ENCODE data around the gene DNAH7. TPM values are rescaled to one million over a fixed set of nuclear protein-coding genes. Genes with fewer than 3 reads are reported as not detected.

Gene DNAH7
- total RNA-seq, 6 experiments from 2014 or later: 0.05 to 0.41 (median 0.23) TPM

DNA sequence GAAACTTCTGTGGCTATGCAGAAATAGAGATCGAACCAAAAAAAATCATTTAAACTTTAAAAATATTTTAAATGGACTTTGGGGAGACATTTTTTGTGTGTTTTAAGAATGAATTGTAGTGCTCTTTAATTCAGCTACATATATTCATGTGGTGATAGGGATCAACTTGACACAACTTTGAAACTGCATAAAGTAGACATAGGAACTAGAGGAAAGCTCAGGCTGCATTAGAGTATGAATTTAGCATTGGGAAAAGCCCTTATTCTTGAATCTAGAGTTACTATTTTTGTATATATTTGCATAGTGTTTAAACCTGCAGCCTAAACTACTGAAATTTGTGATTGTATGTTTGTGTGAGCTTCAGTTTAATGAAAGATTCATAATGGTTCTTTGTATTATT is 333.3 kb downstream of the DNAH7 start:
- TF ChIP-seq, protein P1, sequence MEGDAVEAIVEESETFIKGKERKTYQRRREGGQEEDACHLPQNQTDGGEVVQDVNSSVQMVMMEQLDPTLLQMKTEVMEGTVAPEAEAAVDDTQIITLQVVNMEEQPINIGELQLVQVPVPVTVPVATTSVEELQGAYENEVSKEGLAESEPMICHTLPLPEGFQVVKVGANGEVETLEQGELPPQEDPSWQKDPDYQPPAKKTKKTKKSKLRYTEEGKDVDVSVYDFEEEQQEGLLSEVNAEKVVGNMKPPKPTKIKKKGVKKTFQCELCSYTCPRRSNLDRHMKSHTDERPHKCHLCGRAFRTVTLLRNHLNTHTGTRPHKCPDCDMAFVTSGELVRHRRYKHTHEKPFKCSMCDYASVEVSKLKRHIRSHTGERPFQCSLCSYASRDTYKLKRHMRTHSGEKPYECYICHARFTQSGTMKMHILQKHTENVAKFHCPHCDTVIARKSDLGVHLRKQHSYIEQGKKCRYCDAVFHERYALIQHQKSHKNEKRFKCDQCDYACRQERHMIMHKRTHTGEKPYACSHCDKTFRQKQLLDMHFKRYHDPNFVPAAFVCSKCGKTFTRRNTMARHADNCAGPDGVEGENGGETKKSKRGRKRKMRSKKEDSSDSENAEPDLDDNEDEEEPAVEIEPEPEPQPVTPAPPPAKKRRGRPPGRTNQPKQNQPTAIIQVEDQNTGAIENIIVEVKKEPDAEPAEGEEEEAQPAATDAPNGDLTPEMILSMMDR (IDR thresholded peaks at IDR 0.05): no peak
- DNase-seq: no peak
- peaks cover 2% of the 10 kb centered on the region; the same call in 1 of the 2 replicates for H3K27me3 Mint-ChIP-seq (ENCODE audit: insufficient read depth)
- H3K9me3 Mint-ChIP-seq: no peaks in the 10 kb centered on the region
- H3K36me3 Mint-ChIP-seq (ENCODE audit: low read depth): peaks cover 31% of the 10 kb centered on the region
- H3K4me3 Mint-ChIP-seq: no peak overlapping the region
- H3K27ac Mint-ChIP-seq: no peak overlapping the region
- H3K4me1 Mint-ChIP-seq (ENCODE audit: low read depth): peaks cover 37% of the 10 kb centered on the region

DNA sequence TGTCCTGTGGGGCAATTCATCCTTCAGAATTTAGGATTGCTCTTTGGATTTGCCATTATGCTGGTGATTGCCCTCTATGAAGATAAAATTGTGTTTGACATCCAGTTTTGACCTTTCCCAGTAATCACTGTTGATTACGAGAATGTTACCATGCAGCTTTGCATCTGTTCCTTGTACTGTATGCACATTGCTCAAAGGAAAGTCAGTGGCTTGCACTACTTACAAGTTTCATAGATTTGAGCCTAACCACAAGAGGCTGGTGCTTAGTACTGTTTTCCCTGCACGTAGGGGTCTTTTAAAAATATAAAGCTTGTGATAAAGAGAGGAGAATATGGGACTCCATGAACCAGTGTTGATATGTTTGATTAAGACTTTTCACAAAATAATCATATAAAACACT is 333.7 kb downstream of the DNAH7 start:
- Mint-ChIP-seq H3K9me3 (no peaks in the 10 kb centered on the region), H3K27me3 (ENCODE audit: insufficient read depth) (peaks cover 6% of the 10 kb centered on the region; the same call in 1 of the 2 replicates), H3K4me3 (no peak overlapping the region), H3K27ac (no peak overlapping the region), H3K36me3 (ENCODE audit: low read depth) (peaks cover 36% of the 10 kb centered on the region), H3K4me1 (ENCODE audit: low read depth) (peaks cover 37% of the 10 kb centered on the region)
- DNase-seq: no peak
- TF ChIP-seq, protein P1 (IDR thresholded peaks at IDR 0.05): no peak

DNA sequence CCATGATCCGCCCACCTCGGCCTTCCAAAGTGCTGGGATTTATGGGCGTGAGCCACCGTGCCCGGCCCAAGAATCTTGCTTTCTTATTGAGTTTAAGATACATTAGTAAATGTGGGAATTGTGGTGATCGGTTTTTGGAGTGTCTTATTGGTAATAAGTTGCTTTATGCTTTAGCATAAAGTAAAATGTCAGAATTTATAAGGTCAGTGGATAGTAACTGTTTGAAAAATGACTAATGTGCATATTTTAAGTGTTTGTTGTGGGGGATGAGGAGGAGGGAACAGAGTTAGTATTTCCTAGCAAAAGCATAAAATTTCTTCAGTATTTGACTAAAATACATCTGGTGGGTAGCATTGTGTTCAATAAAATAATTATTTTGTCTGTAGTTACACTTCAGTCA is 334.2 kb downstream of the DNAH7 start:
- H3K27ac Mint-ChIP-seq: no peak overlapping the region
- peaks cover 6% of the 10 kb centered on the region; the same call in 1 of the 2 replicates for H3K27me3 Mint-ChIP-seq (ENCODE audit: insufficient read depth)
- peak overlapping the region; percentile 17; the same call in 1 of the 2 replicates for H3K4me3 Mint-ChIP-seq
- TF ChIP-seq, protein P1 (IDR thresholded peaks at IDR 0.05): no peak
- no peaks in the 10 kb centered on the region for H3K9me3 Mint-ChIP-seq
- no peak for DNase-seq
- peaks cover 36% of the 10 kb centered on the region for H3K36me3 Mint-ChIP-seq (ENCODE audit: low read depth)
- H3K4me1 Mint-ChIP-seq (ENCODE audit: low read depth): peaks cover 37% of the 10 kb centered on the region

DNA sequence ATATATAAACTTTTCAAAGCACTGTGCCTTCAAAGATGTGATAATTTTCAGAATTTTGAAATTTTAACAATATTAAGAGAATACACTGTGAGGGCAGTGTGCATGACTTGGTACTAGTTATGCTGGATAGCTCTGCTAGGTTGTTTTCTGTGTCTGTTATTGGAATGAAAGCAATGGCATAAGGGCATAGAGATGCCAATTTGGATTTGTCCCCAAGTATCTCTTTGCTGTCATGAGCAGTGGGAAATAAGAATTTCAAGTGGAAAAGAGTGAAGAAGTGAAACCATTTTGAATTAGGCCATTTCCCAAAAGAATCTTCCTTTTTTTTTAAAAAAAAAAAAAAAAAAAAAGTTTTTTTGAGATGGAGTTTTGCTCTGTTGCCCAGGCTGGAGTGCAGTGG is 334.8 kb downstream of the DNAH7 start:
- Mint-ChIP-seq H3K36me3 (ENCODE audit: low read depth) (peaks cover 36% of the 10 kb centered on the region), H3K9me3 (no peaks in the 10 kb centered on the region), H3K27ac (no peak overlapping the region), H3K4me3 (no peak overlapping the region), H3K4me1 (ENCODE audit: low read depth) (peaks cover 37% of the 10 kb centered on the region), H3K27me3 (ENCODE audit: insufficient read depth) (peaks cover 6% of the 10 kb centered on the region; the same call in 1 of the 2 replicates)
- DNase-seq: no peak
- TF ChIP-seq, protein P1 (IDR thresholded peaks at IDR 0.05): no peak

DNA sequence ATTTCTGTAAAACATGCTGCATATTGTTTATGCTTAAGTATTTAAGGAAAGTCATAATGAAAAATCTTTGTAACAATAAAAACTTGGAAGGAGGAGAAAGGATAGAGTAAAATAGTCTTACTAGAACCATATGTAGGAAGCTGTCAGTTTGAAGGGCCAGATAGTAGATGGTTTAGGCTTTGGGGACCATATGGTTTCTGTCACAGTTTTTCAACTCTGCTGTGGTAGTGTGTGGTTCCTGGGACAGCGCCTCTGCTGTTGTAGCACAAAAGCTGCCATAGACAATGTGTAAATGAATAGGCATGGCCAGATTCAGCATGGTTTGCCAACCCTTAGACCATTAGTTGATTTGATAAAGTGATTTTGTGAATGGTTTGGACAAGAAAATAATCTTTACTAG is 336.1 kb downstream of the DNAH7 start:
- TF ChIP-seq, protein P1 (IDR thresholded peaks at IDR 0.05): no peak
- no peak overlapping the region for H3K4me3 Mint-ChIP-seq
- H3K9me3 Mint-ChIP-seq: no peaks in the 10 kb centered on the region
- no peak for DNase-seq
- peaks cover 36% of the 10 kb centered on the region for H3K36me3 Mint-ChIP-seq (ENCODE audit: low read depth)
- H3K4me1 Mint-ChIP-seq (ENCODE audit: low read depth): peaks cover 28% of the 10 kb centered on the region
- H3K27me3 Mint-ChIP-seq (ENCODE audit: insufficient read depth): peaks cover 6% of the 10 kb centered on the region; the same call in 1 of the 2 replicates
- H3K27ac Mint-ChIP-seq: no peak overlapping the region

DNA sequence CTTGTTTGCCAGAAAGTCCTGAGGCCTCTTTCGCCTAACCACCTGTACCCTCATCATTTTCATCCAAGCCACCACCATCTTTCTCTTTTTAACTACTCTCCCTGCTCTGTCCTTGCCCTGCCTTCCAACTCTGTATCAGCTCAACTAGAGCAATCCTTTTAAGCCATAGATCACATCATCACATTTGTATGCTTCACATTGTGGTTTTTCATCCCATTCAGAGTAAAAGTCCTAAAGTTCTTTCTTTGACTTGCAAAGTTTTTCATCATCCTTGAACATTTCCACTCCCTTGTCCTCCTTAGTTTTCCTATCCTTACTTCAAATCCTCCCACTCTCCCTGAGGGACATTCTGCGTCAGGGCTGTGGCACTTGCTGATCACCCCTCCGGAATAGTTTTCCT is 337.7 kb downstream of the DNAH7 start:
- Mint-ChIP-seq H3K27ac (no peak overlapping the region), H3K36me3 (ENCODE audit: low read depth) (peaks cover 31% of the 10 kb centered on the region), H3K9me3 (no peaks in the 10 kb centered on the region), H3K4me1 (ENCODE audit: low read depth) (peaks cover 15% of the 10 kb centered on the region), H3K27me3 (ENCODE audit: insufficient read depth) (peaks cover 6% of the 10 kb centered on the region; the same call in 1 of the 2 replicates), H3K4me3 (no peak overlapping the region)
- DNase-seq: no peak
- TF ChIP-seq, protein P1 (IDR thresholded peaks at IDR 0.05): no peak

Measured in HFFc6 (cell line).